GM18498 (cell line): Measurements from ENCODE around the gene KRTAP5-5.
"Not testable (repeated sequence)": the region's sequence is repeated elsewhere in the genome, so short reads cannot be mapped to it uniquely, and the experiment has no call there.

Experiments used
- ATAC-seq: cut with Tn5 transposase; IDR thresholded peaks from one replicate; pipeline ENCODE4 v1.9.1; 2021; ENCODE audit warnings: mild to moderate bottlenecking, moderate library complexity; ENCODE audit not compliant: unreplicated experiment

The KRTAP5-5 gene

GRCh38 chr11:1629326-1630185 is at the start of gene KRTAP5-5:
TSS of gene KRTAP5-5 (plus strand) at chr11:1629775. CDS start at chr11:1629841, 66 bp downstream.
- ATAC-seq, result no peak

- ATAC-seq, result no peak
Observed at GRCh38 chr11:1581976-1582375, 47.6 kb upstream of the KRTAP5-5 start.

- not testable (repeated sequence) for ATAC-seq
Observed at GRCh38 chr11:1582909-1583308, 46.7 kb upstream of the KRTAP5-5 start.

GRCh38 chr11:1584661-1585370 is 44.8 kb upstream of the KRTAP5-5 start, which contains the start of gene KRTAP5-1:
TSS of gene KRTAP5-1 (minus strand) at chr11:1585283. CDS start at chr11:1585249, 34 bp downstream.
- ATAC-seq, result not testable (repeated sequence)

GRCh38 chr11:1586699-1587098 is 42.9 kb upstream of the KRTAP5-5 start:
- no peak for ATAC-seq

GRCh38 chr11:1589191-1589963 is 40.2 kb upstream of the KRTAP5-5 start:
- not testable (repeated sequence) for ATAC-seq

- no peak for ATAC-seq
Observed at GRCh38 chr11:1589996-1590395, 39.6 kb upstream of the KRTAP5-5 start.

GRCh38 chr11:1592628-1593027 is 36.9 kb upstream of the KRTAP5-5 start:
- ATAC-seq, result no peak

GRCh38 chr11:1595994-1596575 is 33.5 kb upstream of the KRTAP5-5 start:
- ATAC-seq, result not testable (repeated sequence)

- ATAC-seq, result not testable (repeated sequence)
Observed at GRCh38 chr11:1596576-1597121, 32.9 kb upstream of the KRTAP5-5 start.

- ATAC-seq, result no peak
Observed at GRCh38 chr11:1597331-1597993, 32.1 kb upstream of the KRTAP5-5 start.

GRCh38 chr11:1597994-1598380 is 31.6 kb upstream of the KRTAP5-5 start, which contains the start of gene KRTAP5-2:
TSS of gene KRTAP5-2 (minus strand) at chr11:1598294. CDS start at chr11:1598250, 44 bp downstream.
- no peak for ATAC-seq

- not testable (repeated sequence) for ATAC-seq
Observed at GRCh38 chr11:1598406-1598805, 31.2 kb upstream of the KRTAP5-5 start.

GRCh38 chr11:1598816-1599215 is 30.8 kb upstream of the KRTAP5-5 start:
- no peak for ATAC-seq

GRCh38 chr11:1600626-1601025 is 28.9 kb upstream of the KRTAP5-5 start:
- no peak for ATAC-seq

- ATAC-seq, result not testable (repeated sequence)
Observed at GRCh38 chr11:1601663-1602062, 27.9 kb upstream of the KRTAP5-5 start.

GRCh38 chr11:1603629-1604028 is 25.9 kb upstream of the KRTAP5-5 start:
- ATAC-seq, result no peak

GRCh38 chr11:1604181-1604580 is 25.4 kb upstream of the KRTAP5-5 start:
- ATAC-seq, result no peak

- no peak for ATAC-seq
Observed at GRCh38 chr11:1604711-1605110, 24.9 kb upstream of the KRTAP5-5 start.

- peak; percentile 91 for ATAC-seq
Observed at GRCh38 chr11:1605923-1606322, 23.7 kb upstream of the KRTAP5-5 start.
